Activated B cell treated with CpG ODN at 0.5 μM for 24 hours (primary cell): Measurements from ENCODE around the gene DHRS3. TPM values are rescaled to one million over a fixed set of nuclear protein-coding genes. Genes with fewer than 3 reads are reported as not detected.

Experiments used
- ATAC-seq: fragments of 200-7000 bp; cut with Tn5 transposase; one replicate; pipeline ENCODE4 v1.10.0; 2021; ENCODE audit warnings: low read depth, mild to moderate bottlenecking, moderate library complexity
- CTCF ChIA-PET: fragments of 350-600 bp; sonication (Branson Sonifier 250); formaldehyde crosslinking; loops from one replicate; lab custom pipeline; 2021; ENCODE audit warnings: antibody characterized with exemption; lab: Charles Lee
- POLR2A ChIA-PET: fragments of 350-600 bp; sonication (Branson Sonifier 250); formaldehyde crosslinking; loops from one replicate; lab custom pipeline; 2021; ENCODE audit warnings: antibody characterized with exemption; lab: Charles Lee
- DNase-seq: peaks from one replicate; pipeline ENCODE4 v3.0.0; 2022
- H3K27ac Mint-ChIP-seq: one replicate; pipeline ENCODE4 v1.8.0; 2020; ENCODE audit warnings: mixed read lengths
- H3K27me3 Mint-ChIP-seq: one replicate; pipeline ENCODE4 v1.8.0; 2021; ENCODE audit warnings: mixed read lengths
- H3K36me3 Mint-ChIP-seq: one replicate; pipeline ENCODE4 v1.8.0; 2021; ENCODE audit warnings: low read depth, mixed read lengths
- H3K4me1 Mint-ChIP-seq: one replicate; pipeline ENCODE4 v1.8.0; 2021; ENCODE audit warnings: mixed read lengths
- H3K4me3 Mint-ChIP-seq: one replicate; pipeline ENCODE4 v1.8.0; 2020; ENCODE audit warnings: mild to moderate bottlenecking, mixed read lengths
- H3K9me3 Mint-ChIP-seq: one replicate; pipeline ENCODE4 v1.8.0; 2020; ENCODE audit warnings: mixed read lengths
- intact Hi-C: fragments of 100-400 bp; cut with micrococcal nuclease; formaldehyde crosslinking; loops from one replicate; pipeline ENCODE4 v1.15.1; 2024
- total RNA-seq: library from RNA; stranded (reverse); gene quantifications from 2 replicates; pipeline ENCODE4 v1.2.3, GENCODE V29; 2022
- TF ChIP-seq, protein P1 (sequence below): fragments of 200-600 bp; IDR thresholded peaks from one replicate; pipeline ENCODE4 v1.8.0; 2022; ENCODE audit warnings: antibody characterized with exemption, mild to moderate bottlenecking

DHRS3 gene
- total RNA-seq, 1 donor from 2014 or later: 1.8 TPM

DNA sequence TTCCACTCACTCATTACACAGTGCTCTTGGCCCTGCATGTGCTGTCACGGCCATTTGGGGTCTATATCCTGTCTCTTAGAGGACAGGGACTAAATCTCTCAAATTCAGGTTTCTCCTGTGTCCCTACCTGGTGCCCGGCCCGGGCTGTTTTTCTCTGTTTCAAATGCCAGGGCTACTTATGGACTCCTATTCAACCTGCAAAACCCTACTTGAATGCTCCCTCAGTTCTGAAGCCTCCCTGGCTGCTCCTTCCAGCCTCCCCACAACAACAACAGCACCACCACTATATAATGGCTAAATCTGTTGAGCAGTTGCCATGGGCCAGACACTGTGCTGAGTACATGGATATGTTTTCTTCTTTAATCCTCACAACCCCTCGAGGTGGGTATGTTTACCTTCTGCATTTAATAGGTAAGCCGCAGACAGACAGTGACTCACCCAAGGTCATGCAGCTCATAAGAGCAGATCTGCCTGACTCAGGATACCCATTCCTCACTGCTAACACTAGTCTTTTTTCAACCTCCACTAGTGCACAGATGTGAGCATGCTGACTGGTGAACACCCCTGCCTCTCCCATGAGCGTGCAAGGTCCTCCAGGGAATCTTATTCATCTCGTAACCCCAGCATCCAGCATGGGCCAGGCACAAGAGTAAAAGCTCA is 29.9 kb downstream of the DHRS3 start:
- Mint-ChIP-seq H3K27ac (no peak overlapping the region), H3K36me3 (no peaks in the 10 kb centered on the region), H3K27me3 (peaks cover 17% of the 10 kb centered on the region), H3K9me3 (no peaks in the 10 kb centered on the region), H3K4me3 (no peak overlapping the region), H3K4me1 (no peaks in the 10 kb centered on the region)
- intact Hi-C loops: no loop called here
- POLR2A ChIA-PET: no interaction called here
- TF ChIP-seq, protein P1, sequence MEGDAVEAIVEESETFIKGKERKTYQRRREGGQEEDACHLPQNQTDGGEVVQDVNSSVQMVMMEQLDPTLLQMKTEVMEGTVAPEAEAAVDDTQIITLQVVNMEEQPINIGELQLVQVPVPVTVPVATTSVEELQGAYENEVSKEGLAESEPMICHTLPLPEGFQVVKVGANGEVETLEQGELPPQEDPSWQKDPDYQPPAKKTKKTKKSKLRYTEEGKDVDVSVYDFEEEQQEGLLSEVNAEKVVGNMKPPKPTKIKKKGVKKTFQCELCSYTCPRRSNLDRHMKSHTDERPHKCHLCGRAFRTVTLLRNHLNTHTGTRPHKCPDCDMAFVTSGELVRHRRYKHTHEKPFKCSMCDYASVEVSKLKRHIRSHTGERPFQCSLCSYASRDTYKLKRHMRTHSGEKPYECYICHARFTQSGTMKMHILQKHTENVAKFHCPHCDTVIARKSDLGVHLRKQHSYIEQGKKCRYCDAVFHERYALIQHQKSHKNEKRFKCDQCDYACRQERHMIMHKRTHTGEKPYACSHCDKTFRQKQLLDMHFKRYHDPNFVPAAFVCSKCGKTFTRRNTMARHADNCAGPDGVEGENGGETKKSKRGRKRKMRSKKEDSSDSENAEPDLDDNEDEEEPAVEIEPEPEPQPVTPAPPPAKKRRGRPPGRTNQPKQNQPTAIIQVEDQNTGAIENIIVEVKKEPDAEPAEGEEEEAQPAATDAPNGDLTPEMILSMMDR: no peak
- CTCF ChIA-PET: no interaction called here
- ATAC-seq (no peak), DNase-seq (no peak)

DNA sequence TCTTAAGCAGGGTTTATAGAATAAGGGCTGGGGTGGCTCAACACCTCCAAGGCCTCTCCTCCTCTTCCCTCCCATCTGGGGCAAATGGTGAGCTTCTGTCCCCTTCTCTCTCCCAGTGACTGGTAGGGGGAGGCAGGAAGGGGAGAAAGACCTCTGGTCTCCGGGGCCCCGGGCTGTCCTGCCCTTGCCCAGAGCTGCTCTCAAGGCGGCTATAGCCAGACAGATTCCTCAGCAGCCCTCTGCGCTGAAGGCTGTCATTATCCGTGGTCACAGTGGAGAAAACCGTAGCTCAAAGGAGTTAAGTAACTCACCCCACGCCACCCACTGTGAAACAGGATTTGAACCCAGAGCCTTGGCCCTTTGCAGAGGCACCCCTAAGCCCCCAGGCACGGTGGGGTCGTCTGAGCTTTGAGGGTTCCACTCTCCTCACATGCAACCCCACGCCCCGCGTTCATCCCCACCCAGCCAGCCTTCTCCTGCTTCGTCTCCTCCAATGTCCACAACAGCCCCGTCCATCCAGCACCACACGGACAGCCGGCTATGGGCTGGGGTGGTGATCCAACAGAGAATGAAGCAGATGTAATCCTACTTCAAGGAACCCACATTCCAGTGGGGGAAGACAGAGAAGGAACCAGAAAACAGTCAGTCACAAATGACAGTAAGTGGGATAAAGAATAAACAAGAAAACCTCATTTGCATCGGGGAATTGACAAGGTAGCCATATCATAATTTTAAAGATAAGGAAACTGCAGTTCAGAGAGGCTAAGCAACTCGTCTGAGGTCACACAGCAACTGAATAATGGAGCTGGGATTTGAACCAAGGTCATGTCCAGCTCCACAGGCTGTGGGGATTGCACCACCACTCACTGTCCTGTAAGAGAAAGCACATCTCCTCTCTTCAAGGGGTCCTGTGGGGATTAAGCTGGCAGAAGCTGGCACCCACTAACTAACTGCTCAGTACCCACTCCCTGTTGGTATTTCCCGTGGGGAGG is 31.8 kb downstream of the DHRS3 start:
- intact Hi-C loops: no loop called here
- Mint-ChIP-seq H3K36me3 (no peaks in the 10 kb centered on the region), H3K4me3 (no peak overlapping the region), H3K4me1 (no peaks in the 10 kb centered on the region), H3K9me3 (no peaks in the 10 kb centered on the region), H3K27ac (no peak overlapping the region), H3K27me3 (peaks cover 13% of the 10 kb centered on the region)
- DNase-seq: no peak
- CTCF ChIA-PET: no interaction called here
- POLR2A ChIA-PET: interaction anchor here (0.9 kb wide), 1 partner anchor 171 kb away, joined by 3 read pairs; no protein-coding TSS in a partner anchor
- TF ChIP-seq, protein P1: no peak
- ATAC-seq: no peak

DNA sequence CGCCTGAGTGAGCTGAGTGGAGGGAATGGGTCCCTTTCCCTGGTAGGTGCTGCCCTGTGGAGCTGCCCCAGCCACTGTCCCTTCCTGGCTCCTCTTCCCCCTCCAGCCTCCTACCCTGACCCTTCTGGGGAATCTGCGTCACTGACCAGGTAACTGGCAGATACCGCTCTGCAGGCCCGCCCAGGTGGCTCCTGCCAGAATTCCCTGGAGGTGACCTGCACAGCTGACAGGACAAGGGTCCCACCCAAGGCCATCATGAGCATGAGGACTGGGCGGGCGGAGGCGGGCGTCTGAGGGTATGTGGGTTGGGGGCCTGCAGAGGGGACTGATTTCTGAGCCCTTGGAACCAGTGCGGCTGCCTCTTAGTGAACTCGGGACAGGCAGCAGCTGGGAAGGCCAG is 32.5 kb downstream of the DHRS3 start:
- peaks cover 11% of the 10 kb centered on the region for H3K27me3 Mint-ChIP-seq
- TF ChIP-seq, protein P1: no peak
- no peak for ATAC-seq
- intact Hi-C loops: no loop called here
- H3K27ac Mint-ChIP-seq: no peak overlapping the region
- no peaks in the 10 kb centered on the region for H3K36me3 Mint-ChIP-seq
- ChIA-PET CTCF (no interaction called here), POLR2A (no interaction called here)
- no peak overlapping the region for H3K4me3 Mint-ChIP-seq
- DNase-seq: no peak
- no peaks in the 10 kb centered on the region for H3K4me1 Mint-ChIP-seq
- H3K9me3 Mint-ChIP-seq: no peaks in the 10 kb centered on the region

DNA sequence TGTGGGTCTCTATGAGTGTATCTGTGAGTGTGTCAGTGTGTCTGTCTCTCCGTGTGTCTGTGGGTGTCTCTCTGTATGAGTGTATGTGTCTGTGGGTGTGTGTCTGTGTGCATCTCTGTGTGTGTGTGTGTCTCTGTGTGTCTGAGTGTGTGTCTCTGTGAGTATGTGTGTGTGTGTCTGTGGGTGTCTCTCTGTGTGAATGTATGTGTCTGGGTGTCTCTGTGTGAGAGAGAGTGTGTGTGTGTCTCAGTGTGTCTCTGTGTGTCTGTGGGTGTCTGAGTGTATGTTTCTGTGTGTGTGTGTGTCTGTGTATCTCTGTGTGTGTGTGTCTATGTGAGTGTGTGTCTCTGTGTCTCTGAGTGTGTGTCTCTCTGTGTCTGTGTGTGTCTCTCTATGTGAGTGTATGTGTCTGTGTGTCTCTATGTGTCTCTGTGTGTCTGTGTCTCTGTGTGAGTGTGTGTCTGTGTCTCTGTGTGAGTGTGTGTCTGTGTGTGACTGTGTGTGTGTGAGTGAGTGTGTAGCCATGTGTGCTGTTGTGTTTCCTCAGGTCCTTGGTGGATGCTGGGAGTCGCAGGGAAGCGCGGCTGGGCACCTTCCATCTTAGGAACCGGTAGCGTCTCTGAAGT is 33.0 kb downstream of the DHRS3 start:
- H3K36me3 Mint-ChIP-seq: no peaks in the 10 kb centered on the region
- H3K27ac Mint-ChIP-seq: no peak overlapping the region
- H3K9me3 Mint-ChIP-seq: no peaks in the 10 kb centered on the region
- no peak overlapping the region for H3K4me3 Mint-ChIP-seq
- ATAC-seq (no peak), DNase-seq (no peak)
- H3K27me3 Mint-ChIP-seq: peaks cover 11% of the 10 kb centered on the region
- TF ChIP-seq, protein P1: no peak
- no peaks in the 10 kb centered on the region for H3K4me1 Mint-ChIP-seq
- ChIA-PET CTCF (no interaction called here), POLR2A (no interaction called here)
- intact Hi-C loops: no loop called here

DNA sequence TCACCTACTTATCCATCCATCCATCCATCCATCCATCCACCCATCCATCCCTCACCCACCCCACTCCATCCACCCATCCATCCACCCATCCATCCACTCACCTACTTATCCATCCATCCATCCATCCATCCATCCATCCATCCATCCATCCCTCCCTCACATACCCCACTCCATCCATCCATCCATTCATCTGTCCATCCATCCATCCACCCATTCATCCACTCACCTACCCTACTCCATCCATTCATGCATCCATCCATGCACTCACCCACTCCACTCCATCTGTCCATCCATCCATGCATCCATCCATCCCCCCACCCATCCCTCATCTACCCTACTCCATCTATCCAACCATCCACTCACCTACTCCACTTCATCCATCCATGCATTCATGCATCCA is 34.5 kb downstream of the DHRS3 start:
- no peaks in the 10 kb centered on the region for H3K4me1 Mint-ChIP-seq
- TF ChIP-seq, protein P1: no peak
- intact Hi-C loops: no loop called here
- peaks cover 9% of the 10 kb centered on the region for H3K27me3 Mint-ChIP-seq
- ChIA-PET POLR2A (no interaction called here), CTCF (no interaction called here)
- H3K9me3 Mint-ChIP-seq: no peaks in the 10 kb centered on the region
- no peak overlapping the region for H3K4me3 Mint-ChIP-seq
- no peak for DNase-seq
- no peaks in the 10 kb centered on the region for H3K36me3 Mint-ChIP-seq
- no peak for ATAC-seq
- H3K27ac Mint-ChIP-seq: no peak overlapping the region
